GM23248 (cell line): ENCODE results near the gene MDFIC. TPM values are rescaled to one million over a fixed set of nuclear protein-coding genes. Genes with fewer than 3 reads are reported as not detected.

Experiments used
- DNase-seq: peaks from one replicate; pipeline ENCODE4 v3.0.0-alpha.2; 2015
- H2AFZ ChIP-seq: fragments of 200-600 bp; sonication (generic); 2 replicates; pipeline ENCODE4 v1.6.1; 2016; ENCODE audit warnings: antibody characterized with exemption
- H3F3A ChIP-seq: fragments of 200-600 bp; sonication (generic); 2 replicates; pipeline ENCODE4 v1.6.1; 2016; ENCODE audit warnings: mild to moderate bottlenecking, antibody characterized with exemption, mixed run types; ENCODE audit not compliant: insufficient read depth
- H3K27ac ChIP-seq: fragments of 200-600 bp; sonication (generic); 2 replicates; pipeline ENCODE4 v1.5.1; 2016; ENCODE audit warnings: mild to moderate bottlenecking
- H3K27me3 ChIP-seq: fragments of 200-600 bp; sonication (generic); replicated peaks from 2 replicates; pipeline ENCODE4 v1.6.1; 2016; ENCODE audit warnings: mild to moderate bottlenecking; ENCODE audit not compliant: insufficient read depth
- H3K36me3 ChIP-seq: fragments of 200-600 bp; sonication (generic); 2 replicates; pipeline ENCODE4 v1.6.1; 2016; ENCODE audit warnings: low read depth, mild to moderate bottlenecking
- H3K4me1 ChIP-seq: fragments of 200-600 bp; sonication (generic); 2 replicates; pipeline ENCODE4 v1.6.1; 2016; ENCODE audit warnings: mild to moderate bottlenecking; ENCODE audit not compliant: insufficient read depth
- H3K4me2 ChIP-seq: fragments of 200-600 bp; sonication (generic); one replicate; pipeline ENCODE4 v1.6.1; 2016; ENCODE audit warnings: mild to moderate bottlenecking; ENCODE audit not compliant: unreplicated experiment
- H3K4me3 ChIP-seq: fragments of 200-600 bp; sonication (generic); 2 replicates; pipeline ENCODE4 v1.5.1; 2016; ENCODE audit warnings: mild to moderate bottlenecking
- H3K79me2 ChIP-seq: fragments of 200-600 bp; sonication (generic); 2 replicates; pipeline ENCODE4 v1.6.1; 2016; ENCODE audit warnings: mild to moderate bottlenecking; ENCODE audit not compliant: insufficient read depth
- H3K9ac ChIP-seq: fragments of 200-600 bp; sonication (generic); 2 replicates; pipeline ENCODE4 v1.6.1; 2016; ENCODE audit warnings: mild to moderate bottlenecking
- H3K9me2 ChIP-seq: fragments of 200-600 bp; sonication (generic); 2 replicates; pipeline ENCODE4 v1.6.1; 2016; ENCODE audit warnings: mixed run types, mild to moderate bottlenecking, moderate library complexity; ENCODE audit not compliant: insufficient read depth
- H3K9me3 ChIP-seq: fragments of 200-600 bp; sonication (generic); one replicate; pipeline ENCODE4 v1.6.1; 2017; ENCODE audit warnings: low read depth
- H4K20me1 ChIP-seq: fragments of 200-600 bp; sonication (generic); 2 replicates; pipeline ENCODE4 v1.6.0; 2016; ENCODE audit not compliant: insufficient read depth
- EZH2 ChIP-seq: fragments of 200-600 bp; sonication (generic); IDR thresholded peaks from 2 replicates; pipeline ENCODE4 v1.6.1; 2018; ENCODE audit warnings: antibody characterized with exemption, mild to moderate bottlenecking; ENCODE audit not compliant: insufficient read depth, poor library complexity, severe bottlenecking
- EZH2phosphoT487 ChIP-seq: fragments of 200-600 bp; sonication (generic); IDR thresholded peaks from 2 replicates; pipeline ENCODE4 v1.6.1; 2018; ENCODE audit warnings: antibody characterized with exemption, moderate library complexity, mild to moderate bottlenecking, low read depth; ENCODE audit not compliant: insufficient read depth
- WGBS, 2 experiments: methylation state at CpG; one replicate each; pipeline ENCODE4 v1.1.6; 2015 to 2017; ENCODE audit warnings: low lambda C conversion rate in 2 of 2, low coverage in 1 of 2; ENCODE audit errors: missing lambda C conversion rate in 2 of 2; 5-methylcytosine and 5-hydroxymethylcytosine counted together
- in situ Hi-C: fragments of 300-500 bp; cut with MboI; formaldehyde crosslinking; loops from 2 replicates; pipeline ENCODE4 v1.15.0; 2020
- polyA plus RNA-seq: library from polyadenylated mRNA; unstranded; fragments of >200 nt; fragmentation: Nextera tagmentation; extraction: Ambion mirVana; gene quantifications from 2 replicates; pipeline ENCODE4 v1.2.1, GENCODE V29; 2016
- total RNA-seq: library from RNA; depleted of rRNA; stranded (reverse); fragments of >200 nt; shearing (Covaris generic); gene quantifications from 2 replicates; pipeline ENCODE4 v1.2.3, GENCODE V29; 2014

Gene MDFIC
- total and polyA plus RNA-seq, 2 experiments from 2014 or later, result 23.0 to 50.3 TPM

- no peak overlapping the region for H3K4me2 ChIP-seq
- in situ Hi-C loops, result no loop called here
- no peaks in the 10 kb centered on the region for H3K4me1 ChIP-seq
- no peak for TF ChIP-seq EZH2phosphoT487
- no peak for TF ChIP-seq EZH2
- no peaks in the 10 kb centered on the region for H3F3A ChIP-seq
- H4K20me1 ChIP-seq, result no peaks in the 10 kb centered on the region
- no peak overlapping the region for H3K27ac ChIP-seq
- WGBS, 2 experiments, result 98 to 100% methylated on average over 2 of the region's 2 CpGs
- H3K79me2 ChIP-seq, result peaks cover 92% of the 10 kb centered on the region
- H3K9me2 ChIP-seq, result no peaks in the 10 kb centered on the region
- no peaks in the 10 kb centered on the region for H3K36me3 ChIP-seq
- no peak for DNase-seq
- H3K4me3 ChIP-seq, result no peak overlapping the region
- H3K27me3 ChIP-seq, result no peaks in the 10 kb centered on the region
- no peak overlapping the region for H2AFZ ChIP-seq
- H3K9me3 ChIP-seq, result no peaks in the 10 kb centered on the region
- no peak overlapping the region for H3K9ac ChIP-seq
Measured at GRCh38 chr7:114953724-114954123, 31.8 kb downstream of the MDFIC start.

DNA sequence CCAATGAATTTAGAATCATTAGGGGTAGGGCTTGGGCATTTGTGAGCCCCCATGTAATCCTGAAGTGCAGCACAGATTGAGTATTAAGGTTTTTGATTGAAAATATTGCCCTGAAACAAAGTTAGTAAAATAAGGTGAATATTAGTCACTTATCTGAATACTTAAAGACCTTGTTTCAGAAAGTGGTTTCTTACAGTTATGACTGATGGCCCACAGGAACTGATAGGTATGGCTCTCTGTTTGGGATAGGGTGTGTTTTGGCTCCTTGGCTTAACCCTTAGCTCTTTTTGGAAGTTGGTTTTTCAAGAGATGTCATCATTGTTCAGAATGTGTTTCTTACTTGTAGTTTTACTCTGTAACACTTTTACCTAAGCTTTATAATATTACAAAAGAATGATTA is 34.8 kb downstream of the MDFIC start:
- Histone ChIP-seq H3K9me3 (no peaks in the 10 kb centered on the region), H3K36me3 (no peaks in the 10 kb centered on the region), H3K27ac (no peak overlapping the region), H3K9me2 (no peaks in the 10 kb centered on the region), H3K4me1 (no peaks in the 10 kb centered on the region), H3K27me3 (no peaks in the 10 kb centered on the region), H3K9ac (no peak overlapping the region), H2AFZ (no peak overlapping the region), H3K79me2 (peaks cover 94% of the 10 kb centered on the region), H3F3A (no peaks in the 10 kb centered on the region), H3K4me3 (no peak overlapping the region), H4K20me1 (no peaks in the 10 kb centered on the region), H3K4me2 (no peak overlapping the region)
- in situ Hi-C loops, result no loop called here
- TF ChIP-seq EZH2 (no peak), EZH2phosphoT487 (no peak)
- no peak for DNase-seq

GRCh38 chr7:114957444-114957843 is 35.5 kb downstream of the MDFIC start:
- Histone ChIP-seq H4K20me1 (no peaks in the 10 kb centered on the region), H3K9me3 (no peaks in the 10 kb centered on the region), H3K9ac (no peak overlapping the region), H3K27me3 (no peaks in the 10 kb centered on the region), H3K4me3 (no peak overlapping the region), H3F3A (no peaks in the 10 kb centered on the region), H3K36me3 (no peaks in the 10 kb centered on the region), H2AFZ (no peak overlapping the region), H3K4me1 (no peaks in the 10 kb centered on the region), H3K4me2 (no peak overlapping the region), H3K9me2 (no peaks in the 10 kb centered on the region), H3K79me2 (peaks cover 100% of the 10 kb centered on the region), H3K27ac (no peak overlapping the region)
- no peak for TF ChIP-seq EZH2
- no peak for TF ChIP-seq EZH2phosphoT487
- DNase-seq, result no peak
- in situ Hi-C loops, result no loop called here
- WGBS, 2 experiments, result 98 to 100% methylated on average over 1 of the region's 1 CpG

GRCh38 chr7:114959931-114960330 is 38.0 kb downstream of the MDFIC start:
- WGBS, 2 experiments, result 98% methylated on average over 3 of the region's 3 CpGs
- H2AFZ ChIP-seq, result no peak overlapping the region
- H3K4me1 ChIP-seq, result no peaks in the 10 kb centered on the region
- no peaks in the 10 kb centered on the region for H3K9me3 ChIP-seq
- no peak for DNase-seq
- H3F3A ChIP-seq, result no peaks in the 10 kb centered on the region
- no peaks in the 10 kb centered on the region for H3K36me3 ChIP-seq
- H3K27ac ChIP-seq, result no peak overlapping the region
- no peak overlapping the region for H3K9ac ChIP-seq
- in situ Hi-C loops, result no loop called here
- TF ChIP-seq EZH2, result no peak
- TF ChIP-seq EZH2phosphoT487, result no peak
- H4K20me1 ChIP-seq, result no peaks in the 10 kb centered on the region
- no peak overlapping the region for H3K4me2 ChIP-seq
- no peak overlapping the region for H3K4me3 ChIP-seq
- no peaks in the 10 kb centered on the region for H3K9me2 ChIP-seq
- no peaks in the 10 kb centered on the region for H3K27me3 ChIP-seq
- peaks cover 100% of the 10 kb centered on the region for H3K79me2 ChIP-seq

DNA sequence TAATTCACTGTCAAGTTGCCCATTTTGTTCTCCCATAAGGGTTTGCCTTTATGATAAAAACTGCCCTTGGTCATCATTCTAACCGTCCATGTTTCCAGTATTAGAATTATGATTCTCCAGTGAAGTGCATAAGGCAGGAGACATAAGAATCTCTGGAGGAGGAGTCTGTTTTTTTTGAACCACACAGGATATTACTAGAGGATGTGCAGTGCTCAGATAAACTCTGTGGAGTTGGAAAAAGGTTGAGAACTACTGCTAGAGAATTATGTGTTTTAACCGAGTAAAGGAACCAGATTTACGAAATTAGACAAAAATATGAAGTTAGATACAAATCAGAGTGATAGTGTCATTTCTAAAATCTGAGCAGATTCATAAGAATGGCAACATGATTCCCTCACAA is 40.5 kb downstream of the MDFIC start:
- peaks cover 100% of the 10 kb centered on the region for H3K79me2 ChIP-seq

More for the DNA sequence above, 40.5 kb downstream of the MDFIC start:
- H3K4me3 ChIP-seq, result no peak overlapping the region
- DNase-seq, result no peak
- H3K4me2 ChIP-seq, result no peak overlapping the region
- no peaks in the 10 kb centered on the region for H3K4me1 ChIP-seq
- no peaks in the 10 kb centered on the region for H3F3A ChIP-seq
- H4K20me1 ChIP-seq, result no peaks in the 10 kb centered on the region
- H3K9ac ChIP-seq, result no peak overlapping the region
- H3K27me3 ChIP-seq, result no peaks in the 10 kb centered on the region
- H3K36me3 ChIP-seq, result no peaks in the 10 kb centered on the region
- 92 to 95% methylated on average over 3 of the region's 3 CpGs for WGBS, 2 experiments
- H3K9me3 ChIP-seq, result no peaks in the 10 kb centered on the region
- H2AFZ ChIP-seq, result no peak overlapping the region
- no peaks in the 10 kb centered on the region for H3K9me2 ChIP-seq
- TF ChIP-seq EZH2 (no peak), EZH2phosphoT487 (no peak)
- in situ Hi-C loops, result no loop called here
- no peak overlapping the region for H3K27ac ChIP-seq
